GM12801 (cell line): Measurements from ENCODE around the gene CSH2.

Source experiments
- TF ChIP-seq, protein P1 (sequence below): IDR thresholded peaks from one replicate; pipeline ENCODE4 v1.5.1; 2011; ENCODE audit warnings: control low read depth; ENCODE audit not compliant: insufficient read length; ENCODE audit errors: extremely low read depth

The CSH2 gene

DNA sequence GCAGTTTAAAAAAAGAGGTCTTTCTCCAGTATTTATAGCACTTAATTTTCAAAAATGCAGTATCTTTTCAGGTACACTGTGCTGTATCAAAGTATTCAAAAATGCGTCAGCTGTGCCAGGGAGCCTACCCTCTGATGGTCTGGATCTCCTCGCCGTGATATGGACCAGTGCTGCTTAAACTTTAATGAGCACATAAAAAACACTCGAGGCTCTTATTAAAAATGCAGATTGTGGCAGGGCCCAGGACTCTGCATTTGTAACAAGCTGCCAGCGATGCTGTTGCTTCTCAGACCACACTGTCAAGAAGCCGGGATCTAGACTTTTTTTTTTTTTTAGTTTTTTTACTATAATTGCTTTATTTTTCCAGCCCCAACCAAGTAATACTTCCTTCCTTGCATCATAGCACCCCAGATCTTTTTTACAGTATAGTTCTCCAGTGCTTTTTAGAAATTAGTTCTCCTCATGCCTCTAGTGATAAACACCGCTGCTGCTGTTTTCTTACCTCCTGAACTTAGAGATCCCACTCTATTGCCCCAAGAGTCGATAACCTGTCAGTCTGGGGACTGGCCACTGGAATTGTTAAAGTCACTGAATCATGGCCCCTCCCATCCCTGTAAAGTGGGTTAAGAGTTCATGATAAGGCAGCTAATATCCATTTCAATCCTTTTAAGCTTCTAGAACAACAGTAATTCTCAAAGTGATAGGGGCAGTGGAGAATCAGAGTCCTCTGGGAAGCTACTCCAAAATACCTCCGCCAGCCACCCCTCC lies 29.4 kb downstream of the CSH2 start:
- TF ChIP-seq, protein P1, sequence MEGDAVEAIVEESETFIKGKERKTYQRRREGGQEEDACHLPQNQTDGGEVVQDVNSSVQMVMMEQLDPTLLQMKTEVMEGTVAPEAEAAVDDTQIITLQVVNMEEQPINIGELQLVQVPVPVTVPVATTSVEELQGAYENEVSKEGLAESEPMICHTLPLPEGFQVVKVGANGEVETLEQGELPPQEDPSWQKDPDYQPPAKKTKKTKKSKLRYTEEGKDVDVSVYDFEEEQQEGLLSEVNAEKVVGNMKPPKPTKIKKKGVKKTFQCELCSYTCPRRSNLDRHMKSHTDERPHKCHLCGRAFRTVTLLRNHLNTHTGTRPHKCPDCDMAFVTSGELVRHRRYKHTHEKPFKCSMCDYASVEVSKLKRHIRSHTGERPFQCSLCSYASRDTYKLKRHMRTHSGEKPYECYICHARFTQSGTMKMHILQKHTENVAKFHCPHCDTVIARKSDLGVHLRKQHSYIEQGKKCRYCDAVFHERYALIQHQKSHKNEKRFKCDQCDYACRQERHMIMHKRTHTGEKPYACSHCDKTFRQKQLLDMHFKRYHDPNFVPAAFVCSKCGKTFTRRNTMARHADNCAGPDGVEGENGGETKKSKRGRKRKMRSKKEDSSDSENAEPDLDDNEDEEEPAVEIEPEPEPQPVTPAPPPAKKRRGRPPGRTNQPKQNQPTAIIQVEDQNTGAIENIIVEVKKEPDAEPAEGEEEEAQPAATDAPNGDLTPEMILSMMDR, result no peak

DNA sequence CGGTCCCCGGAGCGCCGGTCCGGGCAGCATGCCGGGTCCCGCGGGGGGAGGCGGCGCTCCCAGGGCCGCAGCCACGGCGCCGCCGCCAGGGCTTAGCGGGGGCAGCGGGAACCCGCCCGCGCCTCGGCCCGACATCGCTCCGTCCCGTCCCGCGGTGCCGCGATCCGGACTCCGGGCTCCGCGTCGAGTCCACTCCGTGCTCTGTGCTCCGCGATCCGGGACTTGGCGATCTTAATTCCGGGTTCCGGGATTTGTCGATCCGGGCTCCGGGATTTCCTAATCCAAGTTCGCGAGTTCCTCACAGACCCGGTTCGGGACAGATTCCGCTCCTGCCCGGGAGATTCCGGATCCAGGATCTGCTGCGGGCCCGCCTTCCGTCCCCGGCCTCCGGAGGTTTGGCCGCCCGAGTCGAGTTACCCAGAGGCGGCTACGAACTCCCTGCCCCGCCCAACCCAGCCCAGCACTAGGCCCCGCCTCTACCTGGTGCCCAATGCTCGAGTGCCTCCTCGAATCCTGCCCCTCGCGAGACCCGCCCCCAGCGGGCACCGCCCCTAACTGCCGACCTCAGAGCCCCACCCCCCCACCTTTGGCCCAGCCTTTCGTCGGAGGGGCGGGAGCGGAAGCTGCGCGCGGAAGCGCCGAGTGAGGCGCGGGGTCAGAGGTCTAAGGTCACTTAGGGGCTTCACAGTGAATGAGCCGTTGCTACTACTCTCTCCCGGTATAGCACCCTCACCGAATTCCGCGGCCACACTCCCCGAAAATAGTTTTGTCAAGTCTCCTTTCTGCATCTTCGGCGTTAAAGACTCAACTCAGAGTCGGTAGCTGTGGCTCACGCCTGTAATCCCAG lies 30.7 kb downstream of the CSH2 start, which contains the start of gene SMARCD2:
TSS of gene SMARCD2 (minus strand) at position 146 of the 847 bp plus-strand sequence. CDS start at position 135, 11 bp downstream.
- TF ChIP-seq, protein P1, result no peak

DNA sequence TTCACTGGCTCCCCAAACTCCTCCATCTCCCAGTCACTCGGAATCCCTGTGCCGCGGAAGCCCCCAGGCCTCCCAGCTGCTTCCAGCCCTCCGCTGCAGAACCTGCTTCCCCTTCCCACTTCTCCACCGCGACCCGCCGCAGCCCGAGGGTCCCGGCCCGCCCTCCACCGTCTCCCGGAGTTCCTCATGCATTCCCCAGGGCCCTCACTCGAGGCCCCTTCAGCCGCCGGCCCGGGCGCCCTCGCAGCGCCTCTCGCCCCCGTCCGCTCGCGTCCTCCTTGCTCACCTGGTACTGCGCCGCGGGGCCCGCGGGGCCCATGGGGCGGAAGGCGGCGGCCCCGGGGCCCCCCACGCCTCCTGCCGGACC lies 31.3 kb downstream of the CSH2 start:
- TF ChIP-seq, protein P1, result no peak

- TF ChIP-seq, protein P1, result no peak
Measured at GRCh38 chr17:63841350-63842172, 31.9 kb downstream of the CSH2 start.

DNA sequence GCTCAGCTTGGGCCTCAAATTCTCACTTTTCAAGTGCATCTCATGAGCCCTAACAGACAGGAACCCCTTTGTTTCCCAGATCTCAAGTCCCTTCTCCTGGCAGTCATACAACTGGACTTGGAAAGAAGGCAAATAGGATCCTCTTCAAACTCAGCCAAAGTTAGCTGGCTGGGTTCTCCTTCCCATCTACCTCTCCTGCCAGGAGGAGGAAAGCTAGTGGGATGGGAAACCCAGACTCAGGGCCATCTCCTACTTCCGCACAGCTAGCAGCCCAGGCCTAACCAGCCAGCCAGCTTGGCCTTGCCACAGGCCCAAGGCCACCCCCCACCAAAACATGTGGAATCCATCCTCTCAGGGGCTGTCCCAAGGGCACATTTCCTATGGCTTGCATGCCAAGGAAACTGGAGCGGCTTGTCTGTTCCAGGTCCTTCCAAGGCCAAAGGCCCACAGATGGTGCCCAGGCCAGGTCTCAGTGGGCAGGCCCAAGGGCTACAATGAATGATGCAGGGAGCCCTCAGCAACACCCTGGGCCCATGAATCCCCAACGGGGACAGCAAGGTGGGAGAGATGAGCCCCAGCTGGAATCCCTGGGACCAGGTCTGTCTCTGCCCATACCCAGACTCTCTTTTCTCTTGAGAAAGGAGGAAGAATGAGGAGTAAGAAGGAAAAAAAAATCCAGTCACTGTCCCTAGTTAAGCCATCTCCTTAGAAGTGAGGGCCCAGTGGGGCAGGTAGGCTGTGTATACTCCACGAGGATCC lies 32.7 kb downstream of the CSH2 start:
- TF ChIP-seq, protein P1, result no peak

DNA sequence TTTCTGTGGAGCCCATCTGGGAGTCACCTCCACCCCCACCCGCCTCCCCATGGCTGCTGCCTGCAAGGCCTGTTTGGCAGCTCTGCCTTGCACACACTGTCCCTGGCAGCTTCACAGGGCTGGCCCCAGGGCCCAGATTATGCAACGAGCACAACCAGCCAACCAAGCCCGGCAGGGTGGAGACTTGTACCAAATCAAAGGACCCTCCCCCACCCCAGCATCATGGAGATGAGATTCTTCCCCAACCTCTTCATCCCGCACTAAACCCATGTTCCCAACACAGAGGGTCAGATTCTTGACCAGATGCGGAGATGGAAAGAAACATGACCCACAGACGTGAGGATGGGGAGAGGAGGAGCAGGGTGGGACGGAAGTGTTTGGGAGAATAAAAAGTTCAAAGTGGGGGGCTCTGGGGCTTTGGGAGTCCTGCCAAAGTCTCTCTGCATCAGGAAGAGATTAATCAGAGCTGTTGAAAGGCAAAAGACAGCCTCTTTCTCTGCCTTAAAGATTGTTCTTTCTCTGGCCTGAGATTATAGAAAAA lies 34.8 kb downstream of the CSH2 start:
- TF ChIP-seq, protein P1, result no peak
